ENCODE results near the gene E2F6.

- TF ChIP-seq CTCF (conservative IDR thresholded peaks at IDR 0.05; ENCODE audit: low read length) (no peak), EZH2phosphoT487 (IDR thresholded peaks at IDR 0.05; ENCODE audit: borderline replicate concordance) (no peak)
Observed at GRCh38 chr2:11422491-11422865, 43.5 kb downstream of the E2F6 start.

Measured in Loucy (cell line).